A549 (cell line): ENCODE measurements around the gene TRABD. TPM values are rescaled to one million over a fixed set of nuclear protein-coding genes. Genes with fewer than 3 reads are reported as not detected.

ENCODE experiments used
- ATAC-seq, 2 experiments: fragments of 200-7000 bp in 1 of 2; fragments of >200 bp in 1 of 2; cut with Nextera tagmentation in 1 of 2; cut with Tn5 transposase in 1 of 2; 3 replicates each; pipeline versions ENCODE4 v1.8.0 to v1.9.1; 2018 to 2020; ENCODE audit warnings: mild to moderate bottlenecking in 1 of 2, moderate library complexity in 1 of 2
- CTCF ChIA-PET: fragments of 300-600 bp; sonication (Branson Sonifier 250); formaldehyde crosslinking; extraction: SDS; loops from one replicate; lab custom pipeline; 2021; ENCODE audit warnings: antibody characterized with exemption, inconsistent platforms; lab: Yijun Ruan, JAX
- POLR2A ChIA-PET: fragments of 350-600 bp; formaldehyde crosslinking; extraction: SDS; loops from one replicate; lab custom pipeline; 2021; ENCODE audit warnings: antibody characterized with exemption, inconsistent platforms; lab: Yijun Ruan, JAX
- DNase-seq, 2 experiments: peaks; one replicate each; pipeline versions ENCODE4 v3.0.0 to v3.0.0-alpha.2; 2011 to 2016; ENCODE audit warnings: low read depth in 1 of 2, low spot score in 1 of 2
- FAIRE-seq: peaks from 2 replicates; lab custom pipeline; 2011; peaks lifted over from hg19 to GRCh38; lab: Jason Lieb, UNC
- H3K27ac ChIP-seq, 2 experiments: fragments of >200 bp; sonication (Bioruptor Twin); formaldehyde crosslinking; 3 replicates each; pipeline ENCODE4 v1.5.1; 2016 to 2017
- H3K4me1 ChIP-seq: fragments of >200 bp; sonication (Bioruptor Twin); formaldehyde crosslinking; 3 replicates; pipeline ENCODE4 v1.6.1; 2016
- H3K4me2 ChIP-seq: fragments of >200 bp; sonication (Bioruptor Twin); formaldehyde crosslinking; 3 replicates; pipeline ENCODE4 v1.6.1; 2016
- H3K4me3 ChIP-seq: fragments of >200 bp; sonication (Bioruptor Twin); formaldehyde crosslinking; 3 replicates; pipeline ENCODE4 v1.5.1; 2016
- H3K9me3 ChIP-seq: fragments of >200 bp; sonication (Bioruptor Twin); formaldehyde crosslinking; 3 replicates; pipeline ENCODE4 v1.6.1; 2016
- BCL3 ChIP-seq: fragments of >200 bp; sonication (Bioruptor Twin); formaldehyde crosslinking; IDR thresholded peaks from 3 replicates; pipeline ENCODE4 v1.6.1; 2016
- BHLHE40 ChIP-seq: IDR thresholded peaks from 2 replicates; pipeline ENCODE4 v1.6.1; 2012; ENCODE audit warnings: low read depth, low read length, inconsistent platforms
- CHD4 ChIP-seq: fragments of 200-600 bp; sonication (generic); IDR thresholded peaks from 2 replicates; pipeline ENCODE4 v1.6.1; 2016; ENCODE audit warnings: antibody characterized with exemption, mild to moderate bottlenecking, borderline replicate concordance
- E2F6 ChIP-seq: IDR thresholded peaks from 2 replicates; pipeline ENCODE4 v1.6.1; 2012; ENCODE audit warnings: low read depth, borderline replicate concordance
- EHF ChIP-seq: fragments of 250-450 bp; sonication (Bioruptor Pico); IDR thresholded peaks from 2 replicates; pipeline ENCODE4 v1.5.0; 2020; ENCODE audit warnings: mild to moderate bottlenecking
- FOSB ChIP-seq: fragments of 250-450 bp; sonication (Bioruptor Pico); IDR thresholded peaks from 2 replicates; pipeline ENCODE4 v1.5.0; 2020; ENCODE audit warnings: mild to moderate bottlenecking, moderate library complexity
- FOSL2 ChIP-seq, 2 experiments: fragments of 450-650 bp in 1 of 2; fragments of >200 bp in 1 of 2; sonication (Bioruptor Twin) in 1 of 2; formaldehyde crosslinking; IDR thresholded peaks; 2 replicates each; pipeline versions ENCODE4 v1.5.0 to v1.6.1; 2016 to 2020; ENCODE audit warnings: mild to moderate bottlenecking in 1 of 2, moderate library complexity in 1 of 2
- HDAC2 ChIP-seq: fragments of 200-600 bp; sonication (generic); IDR thresholded peaks from 2 replicates; pipeline ENCODE4 v1.6.1; 2016
- HOXB13 ChIP-seq: fragments of 250-450 bp; sonication (Bioruptor Pico); IDR thresholded peaks from 2 replicates; pipeline ENCODE4 v1.5.0; 2020; ENCODE audit warnings: low read depth, mild to moderate bottlenecking, moderate library complexity
- HOXB5 ChIP-seq: fragments of 250-450 bp; sonication (Bioruptor Pico); IDR thresholded peaks from 2 replicates; pipeline ENCODE4 v1.5.0; 2020; ENCODE audit warnings: mild to moderate bottlenecking, moderate library complexity
- JUNB ChIP-seq: fragments of >200 bp; sonication (Bioruptor Twin); formaldehyde crosslinking; IDR thresholded peaks from 2 replicates; pipeline ENCODE4 v1.6.1; 2016
- KDM1A ChIP-seq: fragments of 200-600 bp; sonication (generic); IDR thresholded peaks from 2 replicates; pipeline ENCODE4 v1.6.1; 2016; ENCODE audit warnings: low read depth, mild to moderate bottlenecking
- KDM5A ChIP-seq: fragments of 200-600 bp; sonication (generic); IDR thresholded peaks from 2 replicates; pipeline ENCODE4 v1.6.1; 2016; ENCODE audit warnings: antibody characterized with exemption, mild to moderate bottlenecking
- MAX ChIP-seq: IDR thresholded peaks from 2 replicates; pipeline ENCODE4 v1.6.1; 2012
- MAZ ChIP-seq: fragments of 150-350 bp; IDR thresholded peaks from 2 replicates; pipeline ENCODE4 v1.6.1; 2014; ENCODE audit warnings: antibody characterized with exemption, low read depth, low read length, borderline replicate concordance
- MYC ChIP-seq: IDR thresholded peaks from 2 replicates; pipeline ENCODE4 v1.6.1; 2012; ENCODE audit warnings: mild to moderate bottlenecking, inconsistent platforms, low read length, improper control_type of control experiment, borderline replicate concordance
- NFE2L2 ChIP-seq: fragments of 150-350 bp; conservative IDR thresholded peaks from 2 replicates; pipeline ENCODE4 v1.6.1; 2014; ENCODE audit warnings: low read length
- NR3C1 ChIP-seq: fragments of >200 bp; sonication (Bioruptor Twin); formaldehyde crosslinking; IDR thresholded peaks from 3 replicates; pipeline ENCODE4 v1.6.1; 2017
- PHF8 ChIP-seq: fragments of 200-600 bp; sonication (generic); IDR thresholded peaks from 2 replicates; pipeline ENCODE4 v1.6.1; 2016; ENCODE audit warnings: low read depth, mild to moderate bottlenecking, antibody characterized with exemption, moderate library complexity, borderline replicate concordance
- POLR2AphosphoS2 ChIP-seq: conservative IDR thresholded peaks from 2 replicates; pipeline ENCODE4 v1.6.1; 2012; ENCODE audit warnings: low read length, improper control_type of control experiment, inconsistent platforms
- RAD21 ChIP-seq, 2 experiments: fragments of >200 bp in 1 of 2; sonication (Bioruptor Twin) in 1 of 2; formaldehyde crosslinking in 1 of 2; IDR thresholded peaks in 1 of 2; conservative IDR thresholded peaks in 1 of 2; 2 replicates in 1 of 2; 3 replicates in 1 of 2; pipeline ENCODE4 v1.6.1; 2012 to 2018; ENCODE audit warnings: inconsistent platforms in 1 of 2
- RARB ChIP-seq: fragments of 250-450 bp; sonication (Bioruptor Pico); IDR thresholded peaks from 2 replicates; pipeline ENCODE4 v1.8.0; 2021; ENCODE audit warnings: mild to moderate bottlenecking, moderate library complexity
- RFX5 ChIP-seq: fragments of 450-650 bp; IDR thresholded peaks from 2 replicates; pipeline ENCODE4 v1.7.1; 2014; ENCODE audit warnings: antibody characterized with exemption, mild to moderate bottlenecking, moderate library complexity
- TP53 ChIP-seq: fragments of 250-450 bp; sonication (Bioruptor Pico); IDR thresholded peaks from 2 replicates; pipeline ENCODE4 v1.5.0; 2021; ENCODE audit warnings: mild to moderate bottlenecking, moderate library complexity
- USF2 ChIP-seq: fragments of 450-650 bp; IDR thresholded peaks from 2 replicates; pipeline ENCODE4 v1.6.1; 2014; ENCODE audit warnings: antibody characterized with exemption
- ZFP36 ChIP-seq: fragments of 450-650 bp; IDR thresholded peaks from 2 replicates; pipeline ENCODE4 v1.6.1; 2014; ENCODE audit warnings: borderline replicate concordance; ENCODE audit not compliant: partially characterized antibody
- ZNF302 ChIP-seq: fragments of 250-450 bp; sonication (Bioruptor Pico); IDR thresholded peaks from 2 replicates; pipeline ENCODE4 v1.9.0; 2021; ENCODE audit warnings: inconsistent platforms, mild to moderate bottlenecking, moderate library complexity
- WGBS: methylation state at CpG from one replicate; pipeline ENCODE4 v1.1.6; 2017; ENCODE audit errors: missing lambda C conversion rate; 5-methylcytosine and 5-hydroxymethylcytosine counted together
- polyA plus RNA-seq, 4 experiments: library from polyadenylated mRNA; depleted of rRNA in 3 of 4; stranded (reverse); fragments of >200 nt; fragmentation: RNase III in 1 of 4; extraction: RNeasy Plus Mini Kit Qiagen cat#74134 plus additional on column Dnase treatment in 1 of 4; gene quantifications; 2 replicates in 3 of 4; 3 replicates in 1 of 4; pipeline ENCODE4 v1.2.3, GENCODE V29; 2011 to 2017

TRABD gene
- polyA plus RNA-seq, 2 of the 4 experiments (the other 2 are of a cell fraction), result 14.8 to 30.4 TPM

GRCh38 chr22:50180727-50181521 lies 4.8 kb upstream of the TRABD start:
- Histone ChIP-seq H3K4me3 (no peak overlapping the region), H3K4me1 (peaks cover 9% of the 10 kb centered on the region; the same call in 1 of the 3 replicates), H3K9me3 (no peaks in the 10 kb centered on the region), H3K27ac (no peak overlapping the region), H3K4me2 (no peak overlapping the region)
- ATAC-seq, result no peak
- no peak for TF ChIP-seq TP53 (CRISPR knock-in tag)
- TF ChIP-seq RARB (CRISPR knock-in tag), result no peak
- no peak for TF ChIP-seq FOSL2 (IDR thresholded peaks at IDR 0.05)
- TF ChIP-seq FOSL2 (CRISPR knock-in tag; IDR thresholded peaks at IDR 0.05), result no peak
- TF ChIP-seq MYC, result no peak
- TF ChIP-seq ZFP36, result no peak
- no peak for TF ChIP-seq RAD21 (conservative IDR thresholded peaks at IDR 0.05 in 1 of 2, IDR thresholded peaks at IDR 0.05 in 1 of 2)
- no peak for TF ChIP-seq JUNB
- no peak for TF ChIP-seq POLR2AphosphoS2
- no peak for TF ChIP-seq NR3C1
- no peak for TF ChIP-seq HOXB13 (CRISPR knock-in tag)
- no peak for TF ChIP-seq FOSB
- TF ChIP-seq KDM1A, result no peak
- no peak for TF ChIP-seq NFE2L2
- TF ChIP-seq ZNF302, result no peak
- no peak for TF ChIP-seq EHF (CRISPR knock-in tag)
- TF ChIP-seq BCL3, result no peak
- FAIRE-seq, result no peak
- no peak for DNase-seq
- whole genome bisulfite sequencing, result 88% methylated on average over 17 of the region's 27 CpGs
- POLR2A ChIA-PET, result no interaction called here
- CTCF ChIA-PET, result interaction anchor here (1.0 to 1.2 kb wide), 2 partner anchors 10 to 34 kb away, joined by 3 read pairs; no protein-coding TSS in a partner anchor

GRCh38 chr22:50182176-50183081 lies 3.3 kb upstream of the TRABD start:
- Histone ChIP-seq H3K9me3 (no peaks in the 10 kb centered on the region), H3K4me1 (peaks cover 16% of the 10 kb centered on the region; the same call in 2 of the 3 replicates), H3K4me3 (no peak overlapping the region), H3K27ac (no peak overlapping the region), H3K4me2 (no peak overlapping the region)
- DNase-seq, result no peak
- TF ChIP-seq RAD21 (conservative IDR thresholded peaks at IDR 0.05 in 1 of 2, IDR thresholded peaks at IDR 0.05 in 1 of 2), result no peak
- no peak for TF ChIP-seq RFX5
- no peak for TF ChIP-seq MAZ
- TF ChIP-seq BHLHE40, result no peak
- no peak for TF ChIP-seq PHF8
- no peak for TF ChIP-seq NR3C1
- no peak for TF ChIP-seq USF2
- no peak for TF ChIP-seq HDAC2
- TF ChIP-seq MAX, result no peak
- no peak for TF ChIP-seq E2F6
- TF ChIP-seq MYC, result no peak
- TF ChIP-seq KDM5A, result no peak
- no peak for TF ChIP-seq HOXB13 (CRISPR knock-in tag)
- no peak for TF ChIP-seq HOXB5
- TF ChIP-seq CHD4, result no peak
- TF ChIP-seq RARB (CRISPR knock-in tag), result no peak
- TF ChIP-seq FOSB, result no peak
- no peak for FAIRE-seq
- no peak for ATAC-seq
- CTCF ChIA-PET, result interaction anchor here (1.0 kb wide), 1 partner anchor 33 kb away, joined by 3 read pairs; no protein-coding TSS in a partner anchor
- 70% methylated on average over 5 of the region's 31 CpGs for WGBS
- POLR2A ChIA-PET, result no interaction called here
